Fibroblast of skin of scalp (primary cell): ENCODE data around the gene DNAJC4.
"Not testable (repeated sequence)": the region's sequence is repeated elsewhere in the genome, so short reads cannot be mapped to it uniquely, and the experiment has no call there.

Experiments used
- DNase-seq: peaks from one replicate; pipeline ENCODE4 v3.0.0-alpha.2; 2013

Gene DNAJC4

DNA sequence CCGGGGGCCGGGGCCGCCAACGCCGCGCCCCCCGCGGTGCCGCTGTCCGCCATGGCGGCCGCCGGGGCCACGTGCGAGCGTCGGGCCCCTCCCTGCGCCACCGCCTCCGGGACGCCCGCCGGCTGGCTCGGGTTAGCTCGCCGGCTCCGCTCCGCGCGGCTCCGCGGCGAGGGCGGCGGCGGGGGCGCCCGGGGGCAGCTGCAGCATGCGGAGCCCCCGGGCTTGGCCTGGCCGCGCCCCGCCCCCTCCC is 16.2 kb downstream of the DNAJC4 start:
- DNase-seq: not testable (repeated sequence)

- DNase-seq: peak; percentile 92
These were observed 16.8 kb downstream of the DNAJC4 start, which contains the start of gene PPP1R14B for GRCh38 chr11:64246871-64247728. TSS of gene PPP1R14B (minus strand) at chr11:64246943. CDS start at chr11:64246673, 270 bp downstream.

DNA sequence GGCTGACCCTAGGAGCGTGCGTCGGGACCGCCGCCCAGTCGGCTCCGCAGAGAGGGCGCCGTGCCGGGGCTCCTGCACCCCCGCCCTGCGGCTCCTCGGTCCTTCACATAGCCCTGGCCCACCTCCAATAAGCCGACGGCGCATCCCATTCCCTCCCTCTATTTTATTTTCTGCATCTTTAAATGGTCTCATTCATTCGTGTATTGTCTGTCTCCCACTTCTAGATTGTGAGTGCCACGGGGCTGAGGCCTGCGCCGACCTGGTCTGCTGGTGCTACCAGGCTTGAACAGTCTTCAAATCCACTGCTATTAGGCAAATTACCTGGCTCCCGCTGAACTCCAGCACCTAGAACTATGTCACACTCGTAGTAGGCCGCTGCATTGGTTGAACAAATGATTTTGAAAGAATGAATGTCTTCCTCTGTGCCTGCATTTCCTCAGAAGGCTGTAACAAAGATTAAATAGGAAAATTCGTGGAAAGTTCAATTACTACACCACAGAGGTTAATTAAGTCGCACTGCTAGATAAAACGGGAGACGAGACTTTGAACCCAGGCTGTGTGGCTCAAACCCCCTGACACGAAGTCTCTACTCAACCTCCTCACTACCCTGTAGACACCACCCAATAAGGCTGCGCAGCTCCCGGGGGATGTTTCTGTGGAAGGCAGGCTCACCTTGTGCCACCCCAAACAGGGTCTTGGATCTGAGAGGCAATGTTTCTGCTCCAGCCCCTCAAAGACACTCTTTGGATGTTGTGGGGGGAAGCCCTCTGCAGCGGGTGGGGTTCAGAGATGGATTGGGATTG is 17.6 kb downstream of the DNAJC4 start:
- no peak for DNase-seq

DNA sequence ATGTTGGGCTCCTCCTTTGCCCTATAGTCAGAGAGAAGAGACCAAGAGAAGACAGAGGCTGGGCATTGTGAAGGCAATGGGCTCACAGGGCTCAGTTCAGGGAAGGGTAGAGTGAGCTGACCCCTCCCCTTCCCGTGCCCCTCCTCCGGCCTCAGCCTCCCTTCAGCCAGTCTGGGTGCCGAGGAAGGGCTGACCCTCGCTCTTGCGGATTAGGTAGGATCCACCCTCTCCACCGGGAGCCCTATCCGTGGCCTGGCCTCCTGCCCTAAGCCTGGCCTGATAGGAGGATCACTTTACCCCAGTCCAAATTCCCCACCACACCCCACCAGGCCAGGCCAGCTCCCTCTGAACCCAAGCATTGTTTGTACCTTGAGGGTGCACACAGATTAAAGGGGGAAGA is 18.2 kb downstream of the DNAJC4 start:
- DNase-seq: no peak

GRCh38 chr11:64249038-64249437 is 18.7 kb downstream of the DNAJC4 start:
- DNase-seq: no peak

DNA sequence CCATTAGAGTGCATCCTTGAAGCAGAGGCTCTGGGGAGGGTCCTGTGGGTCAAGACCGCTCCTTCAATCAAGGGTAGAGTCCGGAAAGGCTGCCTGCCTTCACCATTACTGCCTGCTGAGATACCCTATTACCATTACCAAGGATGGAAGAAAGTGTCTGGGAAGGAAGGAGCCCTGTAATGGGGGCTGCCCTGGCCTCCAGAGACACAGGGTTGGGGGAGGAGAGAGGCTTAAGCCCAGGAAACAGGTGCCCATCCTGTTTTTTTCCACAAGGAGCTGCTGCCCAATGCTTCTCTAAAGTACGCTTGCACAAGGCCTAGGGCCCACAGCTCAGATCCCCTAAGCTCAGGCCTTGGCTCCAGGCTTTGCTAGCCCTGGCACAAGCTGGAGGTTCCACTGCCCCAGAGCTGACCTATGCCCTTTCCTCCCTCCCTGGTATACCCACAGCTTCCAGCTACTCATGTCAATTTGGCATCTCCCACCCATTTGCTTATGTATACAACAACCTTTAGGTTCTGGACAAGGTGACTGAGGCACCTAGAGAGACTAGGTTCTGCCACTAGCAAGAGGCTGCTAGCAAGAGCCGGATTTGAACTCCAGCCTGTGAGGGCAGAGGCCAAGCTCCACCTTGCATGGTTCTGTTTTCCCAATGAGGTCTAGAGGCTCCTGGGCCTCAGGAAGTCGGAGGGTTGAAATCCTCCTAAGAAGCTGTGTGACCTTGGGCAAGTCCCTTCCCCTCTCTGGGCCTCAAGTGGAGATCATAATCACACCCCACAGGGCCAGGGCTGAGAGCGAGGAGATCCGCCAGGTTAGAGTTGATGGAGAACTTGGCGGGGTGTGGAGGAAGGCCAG is 19.4 kb downstream of the DNAJC4 start:
- DNase-seq: no peak

GRCh38 chr11:64250415-64251015 is 20.2 kb downstream of the DNAJC4 start:
- peak; percentile 27 for DNase-seq

DNA sequence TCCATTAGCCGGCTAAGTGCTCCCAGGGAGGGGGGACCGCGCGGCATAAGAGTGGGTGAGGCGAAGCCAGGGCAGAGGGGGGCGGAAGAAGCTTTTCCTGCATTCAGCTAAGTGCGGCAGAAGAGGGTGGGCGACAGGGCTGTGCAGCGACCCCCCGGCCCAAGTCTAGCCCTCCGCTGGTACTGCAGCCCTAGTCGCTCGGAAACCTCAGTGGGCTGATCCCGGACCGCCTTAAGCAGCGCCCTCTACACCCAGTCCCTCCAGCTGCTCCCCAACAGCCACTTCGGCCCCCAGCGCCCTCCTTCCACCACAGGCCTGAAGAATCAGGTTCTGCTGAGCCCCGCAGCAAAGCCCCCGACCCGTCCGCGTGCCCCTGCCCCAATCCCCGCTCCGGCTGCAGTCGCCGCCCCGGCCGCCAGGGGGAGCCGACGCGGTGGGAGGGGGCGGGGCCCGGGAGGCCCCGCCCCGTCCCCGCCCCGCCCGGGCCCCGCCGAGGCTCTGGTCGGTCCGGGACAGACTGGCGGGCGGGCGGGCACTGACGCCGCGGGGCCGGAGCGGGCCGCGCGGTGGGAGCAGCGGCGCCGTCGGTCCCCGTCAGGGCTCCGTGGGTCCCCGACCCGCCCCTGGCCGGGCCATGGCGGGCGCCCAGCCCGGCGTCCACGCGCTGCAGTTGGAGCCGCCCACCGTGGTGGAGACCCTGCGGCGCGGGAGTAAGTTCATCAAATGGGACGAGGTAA is 20.8 kb downstream of the DNAJC4 start, which contains the start of gene PLCB3:
TSS of gene PLCB3 (plus strand) at position 515 of the 737 bp plus-strand sequence. CDS start at position 635, 120 bp downstream.
- peak; percentile 59 for DNase-seq

GRCh38 chr11:64251753-64252002 is 21.3 kb downstream of the DNAJC4 start:
- no peak for DNase-seq

GRCh38 chr11:64252003-64252872 is 21.9 kb downstream of the DNAJC4 start:
- peak; percentile 45 for DNase-seq

DNA sequence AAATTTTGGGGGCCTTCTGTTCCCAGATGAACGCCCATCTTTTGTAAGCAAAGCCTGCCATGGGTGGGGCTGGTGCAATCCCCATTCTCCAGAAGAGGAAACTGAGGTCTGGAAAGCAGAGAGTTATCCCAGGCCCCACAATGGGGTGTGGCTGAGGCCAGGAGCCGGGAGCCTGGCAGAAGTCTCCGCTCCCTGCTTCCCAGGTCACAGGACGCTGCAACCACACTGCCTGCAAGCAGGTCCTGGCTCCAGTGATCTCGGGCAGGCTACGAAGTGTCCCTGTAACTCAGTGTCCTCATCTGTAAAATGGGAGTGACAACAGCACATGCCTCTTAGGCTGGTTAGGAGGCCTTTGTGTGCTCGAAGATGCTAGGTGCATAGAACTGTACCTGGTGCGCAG is 22.7 kb downstream of the DNAJC4 start:
- no peak for DNase-seq

GRCh38 chr11:64253481-64253880 is 23.1 kb downstream of the DNAJC4 start:
- no peak for DNase-seq

- DNase-seq: no peak
These were observed 24.0 kb downstream of the DNAJC4 start for GRCh38 chr11:64254326-64254725.

DNA sequence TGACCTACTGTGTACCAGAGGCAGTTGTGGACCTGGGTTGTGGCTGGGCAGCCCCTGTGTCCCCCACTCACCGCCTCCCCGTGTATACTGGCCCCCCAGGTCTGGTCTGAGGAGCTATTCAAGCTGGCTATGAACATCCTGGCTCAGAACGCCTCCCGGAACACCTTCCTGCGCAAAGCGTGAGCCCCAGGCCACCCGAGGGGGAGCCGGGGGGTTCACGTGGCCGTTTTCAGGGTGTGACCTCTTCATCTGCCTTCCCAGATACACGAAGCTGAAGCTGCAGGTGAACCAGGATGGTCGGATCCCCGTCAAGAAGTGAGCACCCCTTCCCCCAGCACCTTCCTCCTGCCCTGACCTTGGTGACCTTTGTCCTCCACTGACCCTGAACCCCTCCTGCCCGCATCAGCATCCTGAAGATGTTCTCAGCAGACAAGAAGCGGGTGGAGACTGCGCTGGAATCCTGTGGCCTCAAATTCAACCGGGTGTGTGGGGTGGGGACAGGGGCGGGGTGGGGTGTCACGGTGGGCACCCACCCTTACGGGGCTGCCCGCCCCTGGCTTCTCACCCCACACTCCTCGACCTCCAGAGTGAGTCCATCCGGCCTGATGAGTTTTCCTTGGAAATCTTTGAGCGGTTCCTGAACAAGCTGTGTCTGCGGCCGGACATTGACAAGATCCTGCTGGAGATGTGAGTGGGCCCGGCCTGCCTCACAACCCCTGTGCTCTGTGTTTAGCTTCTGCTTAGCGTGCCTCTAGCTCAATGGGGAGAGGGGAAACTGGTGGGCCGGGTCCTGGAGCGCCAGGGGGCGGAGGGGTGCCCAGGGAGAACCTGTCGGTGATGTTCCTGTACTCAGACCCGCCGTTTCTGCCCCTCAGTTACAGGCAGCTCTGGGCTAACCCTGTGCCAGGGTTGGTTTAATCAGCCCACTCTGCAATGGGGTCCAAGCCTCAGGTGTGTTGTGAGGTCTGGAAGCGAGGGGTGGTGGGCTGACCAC is 25.1 kb downstream of the DNAJC4 start:
- no peak for DNase-seq

- no peak for DNase-seq
These were observed 26.0 kb downstream of the DNAJC4 start for GRCh38 chr11:64256300-64256699.

DNA sequence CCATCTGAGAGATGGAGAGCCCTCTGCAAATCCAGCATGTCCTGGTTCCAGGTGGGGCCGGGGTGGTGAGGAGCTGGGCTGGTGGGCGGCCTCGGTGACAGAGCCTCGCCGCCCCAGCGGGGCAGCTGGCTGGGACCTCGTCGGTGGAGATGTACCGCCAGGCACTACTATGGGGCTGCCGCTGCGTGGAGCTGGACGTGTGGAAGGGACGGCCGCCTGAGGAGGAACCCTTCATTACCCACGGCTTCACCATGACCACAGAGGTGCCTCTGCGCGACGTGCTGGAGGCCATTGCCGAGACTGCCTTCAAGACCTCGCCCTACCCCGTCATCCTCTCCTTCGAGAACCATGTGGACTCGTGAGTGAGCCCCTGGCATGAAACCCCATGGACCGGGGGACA is 28.0 kb downstream of the DNAJC4 start:
- DNase-seq: no peak

DNA sequence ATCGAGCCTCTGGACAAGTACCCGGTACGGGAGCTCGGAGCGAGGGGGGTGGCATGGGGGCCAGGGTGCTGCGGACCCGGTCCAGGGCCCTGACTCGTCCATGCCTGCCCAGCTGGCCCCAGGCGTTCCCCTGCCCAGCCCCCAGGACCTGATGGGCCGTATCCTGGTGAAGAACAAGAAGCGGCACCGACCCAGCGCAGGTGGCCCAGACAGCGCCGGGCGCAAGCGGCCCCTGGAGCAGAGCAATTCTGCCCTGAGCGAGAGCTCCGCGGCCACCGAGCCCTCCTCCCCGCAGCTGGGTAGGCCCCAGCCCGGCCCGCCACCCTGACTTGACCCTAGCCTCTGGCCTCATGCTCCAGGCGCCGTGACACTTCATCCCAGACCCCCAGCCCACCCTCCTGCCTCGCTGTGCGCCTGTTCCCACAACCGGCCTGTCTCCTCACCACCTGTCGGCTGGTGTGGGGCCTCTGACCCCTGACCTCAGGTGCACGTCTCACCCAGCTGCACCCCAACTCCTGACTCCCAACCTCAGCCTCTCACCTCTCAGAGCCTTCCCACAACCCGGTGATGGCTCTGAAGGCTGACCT is 28.7 kb downstream of the DNAJC4 start:
- no peak for DNase-seq

GRCh38 chr11:64259533-64260067 is 29.3 kb downstream of the DNAJC4 start:
- DNase-seq: no peak

DNA sequence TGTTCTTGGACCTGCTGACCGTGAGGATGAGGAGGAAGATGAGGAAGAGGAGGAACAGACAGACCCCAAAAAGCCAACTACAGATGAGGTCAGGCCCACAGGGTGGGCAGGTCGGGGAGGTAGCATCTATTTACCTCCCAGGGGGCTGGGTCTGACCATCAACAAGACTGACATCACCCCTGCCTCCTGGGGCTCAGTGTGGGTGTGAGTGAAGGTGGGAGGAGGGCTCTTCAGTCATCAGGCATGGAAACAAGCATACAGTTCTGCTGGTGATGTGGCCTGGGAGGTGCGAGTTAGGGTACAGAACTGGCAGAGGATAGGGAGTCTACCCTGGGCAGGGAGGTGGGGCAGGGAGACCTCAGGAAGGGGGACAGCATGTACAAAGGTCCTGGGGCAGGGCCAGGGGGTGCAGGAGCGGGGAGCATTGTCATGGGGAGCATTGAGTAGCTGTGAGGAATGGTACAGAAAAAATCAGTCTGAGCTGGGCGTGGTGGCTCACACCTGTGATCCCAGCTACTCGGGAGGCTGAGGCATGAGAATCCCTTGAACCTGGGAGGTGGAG is 29.9 kb downstream of the DNAJC4 start:
- no peak for DNase-seq
